Naive thymus-derived CD8-positive, alpha-beta T cell (primary cell): ENCODE results near the gene MAGEB1. TPM values are rescaled to one million over a fixed set of nuclear protein-coding genes. Genes with fewer than 3 reads are reported as not detected.

ENCODE experiments used
- ATAC-seq, 2 donors: fragments of 150-1000 bp; cut with Tn5 transposase in 1 of 2; sonication (Bioruptor Pico), chemical (Tn5 transposase) in 1 of 2; 1 replicate in 1 of 2; 2 replicates in 1 of 2; pipeline ENCODE4 v1.10.0; 2021; ENCODE audit warnings: mild to moderate bottlenecking in 2 of 2, moderate library complexity in 2 of 2
- POLR2A ChIA-PET: fragments of 350-600 bp; sonication (Branson Sonifier 250); formaldehyde crosslinking; loops from one replicate; lab custom pipeline; 2021; ENCODE audit warnings: antibody characterized with exemption; lab: Charles Lee
- DNase-seq, 10 donors: peaks; one replicate each; pipeline versions ENCODE4 v3.0.0 to v3.0.0-alpha.2; 2020 to 2022
- H3K27ac Mint-ChIP-seq, 10 donors: one replicate each; pipeline ENCODE4 v1.8.0; 2020 to 2022; ENCODE audit warnings: mild to moderate bottlenecking in 10 of 10, mixed read lengths in 10 of 10, moderate library complexity in 4 of 10, inconsistent platforms in 1 of 10
- H3K27me3 Mint-ChIP-seq, 5 donors: one replicate each; pipeline ENCODE4 v1.8.0; 2021 to 2022; ENCODE audit warnings: mixed read lengths in 5 of 5
- H3K36me3 Mint-ChIP-seq, 3 donors: one replicate each; pipeline ENCODE4 v1.8.0; 2020 to 2022; ENCODE audit warnings: mixed read lengths in 3 of 3, mild to moderate bottlenecking in 2 of 3, inconsistent platforms in 1 of 3
- H3K4me1 Mint-ChIP-seq, 4 donors: one replicate each; pipeline ENCODE4 v1.8.0; 2021 to 2022; ENCODE audit warnings: mixed read lengths in 4 of 4
- H3K4me3 Mint-ChIP-seq, 10 donors: one replicate each; pipeline ENCODE4 v1.8.0; 2020 to 2022; ENCODE audit warnings: mild to moderate bottlenecking in 10 of 10, mixed read lengths in 10 of 10, moderate library complexity in 6 of 10, inconsistent platforms in 1 of 10
- H3K9me3 Mint-ChIP-seq, 9 donors: one replicate each; pipeline ENCODE4 v1.8.0; 2020 to 2022; ENCODE audit warnings: mixed read lengths in 9 of 9, mild to moderate bottlenecking in 3 of 9, inconsistent platforms in 1 of 9, moderate library complexity in 1 of 9
- polyA plus RNA-seq, 3 donors: library from polyadenylated mRNA; unstranded; fragments of 300-500 nt; fragmentation: Illumina TruSeq; gene quantifications; one replicate each; pipeline ENCODE4 v1.2.3, GENCODE V29; 2021
- total RNA-seq, 8 experiments: library from RNA in 2 of 8; stranded (reverse) in 2 of 8; gene quantifications; one replicate each; pipeline ENCODE4 v1.2.3 and lab custom pipeline; 2021 to 2026

MAGEB1 gene
- total RNA-seq = not detected
- not detected for polyA plus RNA-seq
- 0 reads per million in 6 experiments for total RNA-seq (lab: John Stamatoyannopoulos, UW)

- POLR2A ChIA-PET = no interaction called here
- peaks cover 0 to 2% (median 0%) of the 10 kb centered on the region in 9 donors for H3K9me3 Mint-ChIP-seq
- ATAC-seq = no peak
- no peak within 1 kb of the TSS for H3K4me3 Mint-ChIP-seq
- DNase-seq = no peak
- no peaks in the 10 kb centered on the region for H3K4me1 Mint-ChIP-seq
- no peaks in the 10 kb centered on the region for H3K36me3 Mint-ChIP-seq
- no peaks in the 10 kb centered on the region for H3K27me3 Mint-ChIP-seq
- H3K27ac Mint-ChIP-seq = no peak within 1 kb of the TSS
Observed at GRCh38 chrX:30246769-30247489, at the start of gene MAGEB1. TSS of gene MAGEB1 (plus strand) at chrX:30247146. CDS start at chrX:30250494, 3,348 bp downstream.

- Mint-ChIP-seq H3K4me1 (no peaks in the 10 kb centered on the region), H3K27ac (no peak overlapping the region), H3K36me3 (no peaks in the 10 kb centered on the region), H3K27me3 (peaks cover 0 to 3% (median 0%) of the 10 kb centered on the region in 5 donors), H3K4me3 (no peak overlapping the region), H3K9me3 (no peaks in the 10 kb centered on the region)
- ATAC-seq = no peak
- POLR2A ChIA-PET = no interaction called here
- DNase-seq = no peak
Observed at GRCh38 chrX:30212172-30212571, 34.8 kb upstream of the MAGEB1 start.

- no peaks in the 10 kb centered on the region for H3K36me3 Mint-ChIP-seq
- DNase-seq (no peak), ATAC-seq (no peak)
- H3K9me3 Mint-ChIP-seq = no peaks in the 10 kb centered on the region
- H3K4me1 Mint-ChIP-seq = no peaks in the 10 kb centered on the region
- H3K27ac Mint-ChIP-seq = no peak within 1 kb of the TSS
- POLR2A ChIA-PET = no interaction called here
- peaks cover 0 to 3% (median 0%) of the 10 kb centered on the region in 5 donors for H3K27me3 Mint-ChIP-seq
- H3K4me3 Mint-ChIP-seq = peak within 1 kb of the TSS in 1 of 10 donors; percentile 55
Observed at GRCh38 chrX:30215357-30215843, 31.5 kb upstream of the MAGEB1 start, which contains the start of gene MAGEB2. TSS of gene MAGEB2 (plus strand) at chrX:30215563. CDS start at chrX:30218581, 3,018 bp downstream.

DNA sequence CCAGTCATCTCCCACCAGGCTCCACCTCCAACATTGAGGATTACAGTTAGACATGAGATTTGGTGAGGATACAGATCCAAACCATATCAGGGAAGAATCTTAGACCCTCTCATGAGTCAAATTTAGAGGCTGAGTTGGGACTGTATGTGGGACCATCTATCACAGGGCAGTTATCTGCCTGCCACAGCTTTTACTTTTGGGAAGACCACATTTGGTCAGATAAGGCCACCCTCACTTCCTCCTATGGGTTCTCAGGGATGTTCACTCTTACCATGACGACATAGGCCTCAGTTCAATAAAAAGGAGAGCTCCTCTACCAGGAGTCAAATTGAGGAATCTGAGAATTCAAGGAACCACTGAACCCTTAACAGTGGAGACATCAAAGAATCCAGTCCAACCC lies 29.5 kb upstream of the MAGEB1 start:
- DNase-seq = no peak
- H3K4me3 Mint-ChIP-seq = no peak overlapping the region
- H3K27ac Mint-ChIP-seq = no peak overlapping the region
- H3K4me1 Mint-ChIP-seq = no peaks in the 10 kb centered on the region
- H3K27me3 Mint-ChIP-seq = peaks cover 0 to under 1% (median 0%) of the 10 kb centered on the region in 5 donors
- H3K9me3 Mint-ChIP-seq = no peaks in the 10 kb centered on the region
- POLR2A ChIA-PET = no interaction called here
- H3K36me3 Mint-ChIP-seq = no peaks in the 10 kb centered on the region
- ATAC-seq = no peak

GRCh38 chrX:30219372-30219771 lies 27.6 kb upstream of the MAGEB1 start:
- no peaks in the 10 kb centered on the region for H3K36me3 Mint-ChIP-seq
- DNase-seq (no peak), ATAC-seq (no peak)
- no peaks in the 10 kb centered on the region for H3K27me3 Mint-ChIP-seq
- no peak overlapping the region for H3K4me3 Mint-ChIP-seq
- POLR2A ChIA-PET = no interaction called here
- no peak overlapping the region for H3K27ac Mint-ChIP-seq
- H3K9me3 Mint-ChIP-seq = no peaks in the 10 kb centered on the region
- H3K4me1 Mint-ChIP-seq = no peaks in the 10 kb centered on the region

DNA sequence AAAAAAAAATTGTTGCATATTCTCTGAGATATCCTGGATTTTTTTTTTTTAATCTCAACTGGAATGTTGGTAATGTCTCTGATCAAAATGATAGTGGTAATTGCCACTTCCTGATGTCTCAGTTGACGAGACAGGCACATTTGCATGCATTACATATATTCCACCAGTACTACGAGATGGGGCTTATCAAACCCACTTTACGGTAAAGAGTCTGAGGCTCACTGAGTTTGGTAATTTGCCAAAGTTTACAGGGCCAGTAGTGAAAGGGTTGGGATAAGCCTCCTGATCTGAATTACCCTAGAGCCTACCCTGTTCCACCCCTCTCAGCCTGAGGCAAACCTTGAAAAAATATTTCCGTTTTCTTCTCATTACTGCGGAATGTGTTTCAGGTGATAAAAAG lies 26.3 kb upstream of the MAGEB1 start:
- H3K27ac Mint-ChIP-seq = no peak overlapping the region
- no peaks in the 10 kb centered on the region for H3K9me3 Mint-ChIP-seq

DNA sequence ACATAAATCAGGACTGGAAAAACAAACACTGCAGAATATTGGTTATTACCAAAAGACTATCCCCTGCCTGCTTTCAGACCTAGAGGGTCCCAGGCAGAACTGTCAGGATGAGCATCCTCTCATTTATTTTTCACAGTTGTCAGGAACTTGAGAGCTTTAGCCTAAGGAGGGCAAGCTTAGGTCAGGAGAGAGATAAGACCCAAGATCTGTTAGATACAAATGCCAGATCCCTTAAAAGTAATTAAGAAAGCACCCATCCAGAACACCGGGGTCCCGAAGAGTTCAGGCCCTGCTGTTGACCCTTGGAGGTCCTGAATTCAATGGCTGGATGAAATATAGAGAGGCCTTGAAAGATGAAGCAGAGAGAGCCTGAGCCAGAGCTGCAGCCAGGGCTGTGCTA lies 22.4 kb upstream of the MAGEB1 start:
- Mint-ChIP-seq H3K4me3 (no peak overlapping the region), H3K4me1 (no peaks in the 10 kb centered on the region), H3K27ac (no peak overlapping the region), H3K36me3 (no peaks in the 10 kb centered on the region), H3K27me3 (no peaks in the 10 kb centered on the region), H3K9me3 (no peaks in the 10 kb centered on the region)
- POLR2A ChIA-PET = no interaction called here
- DNase-seq (no peak), ATAC-seq (no peak)

More for the DNA sequence above, 26.3 kb upstream of the MAGEB1 start:
- H3K36me3 Mint-ChIP-seq = no peaks in the 10 kb centered on the region
- no peak for ATAC-seq
- POLR2A ChIA-PET = no interaction called here
- no peaks in the 10 kb centered on the region for H3K4me1 Mint-ChIP-seq
- no peak overlapping the region for H3K4me3 Mint-ChIP-seq
- H3K27me3 Mint-ChIP-seq = no peaks in the 10 kb centered on the region
- DNase-seq = no peak

GRCh38 chrX:30228526-30228925 lies 18.4 kb upstream of the MAGEB1 start:
- POLR2A ChIA-PET = no interaction called here
- ATAC-seq (no peak), DNase-seq (no peak)
- Mint-ChIP-seq H3K4me1 (no peaks in the 10 kb centered on the region), H3K27ac (no peak overlapping the region), H3K4me3 (no peak overlapping the region), H3K9me3 (peaks cover 0 to 2% (median 0%) of the 10 kb centered on the region in 9 donors), H3K36me3 (no peaks in the 10 kb centered on the region), H3K27me3 (no peaks in the 10 kb centered on the region)

- H3K27me3 Mint-ChIP-seq = no peaks in the 10 kb centered on the region
- peaks cover 0 to 2% (median 0%) of the 10 kb centered on the region in 9 donors for H3K9me3 Mint-ChIP-seq
- no peaks in the 10 kb centered on the region for H3K4me1 Mint-ChIP-seq
- no peak within 1 kb of the TSS for H3K4me3 Mint-ChIP-seq
- ATAC-seq (no peak), DNase-seq (no peak)
- POLR2A ChIA-PET = no interaction called here
- H3K27ac Mint-ChIP-seq = no peak within 1 kb of the TSS
- H3K36me3 Mint-ChIP-seq = no peaks in the 10 kb centered on the region
Observed at GRCh38 chrX:30230395-30230794, 16.6 kb upstream of the MAGEB1 start, which contains the start of gene MAGEB3. TSS of gene MAGEB3 (plus strand) at chrX:30230657. CDS start at chrX:30235925, 5,268 bp downstream.

DNA sequence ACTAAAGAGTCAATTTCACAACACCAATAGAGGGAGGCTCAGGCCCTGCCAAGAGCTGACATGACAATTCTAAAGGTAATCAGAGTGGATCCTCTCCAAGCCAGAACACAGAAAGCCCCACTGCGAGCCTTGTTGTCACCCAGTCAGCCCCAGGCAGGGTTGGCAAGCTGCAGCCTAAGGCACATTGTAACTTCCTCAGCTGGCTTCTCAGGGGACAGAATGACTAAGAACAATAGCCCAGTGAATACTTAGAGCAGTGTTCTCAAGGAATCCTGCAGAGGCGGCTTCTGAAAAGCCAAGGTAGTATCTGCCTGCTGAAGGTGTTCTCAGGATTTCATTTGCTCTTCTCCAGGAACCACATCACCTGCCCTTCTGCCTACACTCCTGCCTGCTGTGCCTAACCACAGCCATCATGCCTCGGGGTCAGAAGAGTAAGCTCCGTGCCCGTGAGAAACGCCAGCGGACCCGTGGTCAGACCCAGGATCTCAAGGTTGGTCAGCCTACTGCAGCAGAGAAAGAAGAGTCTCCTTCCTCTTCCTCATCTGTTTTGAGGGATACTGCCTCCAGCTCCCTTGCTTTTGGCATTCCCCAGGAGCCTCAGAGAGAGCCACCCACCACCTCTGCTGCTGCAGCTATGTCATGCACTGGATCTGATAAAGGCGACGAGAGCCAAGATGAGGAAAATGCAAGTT lies 5.1 kb upstream of the MAGEB1 start, which contains the start of gene MAGEB4:
MAGEB4 (plus strand) TSS at position 277 of the 692 bp plus-strand sequence; CDS start at position 413, 136 bp downstream.
- H3K4me1 Mint-ChIP-seq = no peaks in the 10 kb centered on the region
- ATAC-seq (no peak), DNase-seq (no peak)
- H3K36me3 Mint-ChIP-seq = no peaks in the 10 kb centered on the region
- no peaks in the 10 kb centered on the region for H3K27me3 Mint-ChIP-seq
- no peaks in the 10 kb centered on the region for H3K9me3 Mint-ChIP-seq
- POLR2A ChIA-PET = no interaction called here
- H3K27ac Mint-ChIP-seq = no peak within 1 kb of the TSS
- no peak within 1 kb of the TSS for H3K4me3 Mint-ChIP-seq

- Mint-ChIP-seq H3K27ac (no peak overlapping the region), H3K27me3 (no peaks in the 10 kb centered on the region), H3K9me3 (peaks cover 0 to 2% (median 0%) of the 10 kb centered on the region in 9 donors), H3K4me3 (no peak overlapping the region), H3K36me3 (no peaks in the 10 kb centered on the region), H3K4me1 (no peaks in the 10 kb centered on the region)
- POLR2A ChIA-PET = no interaction called here
- DNase-seq (no peak), ATAC-seq (no peak)
Observed at GRCh38 chrX:30248854-30249253, 1.9 kb downstream of the MAGEB1 start.

GRCh38 chrX:30253257-30253656 lies 6.3 kb downstream of the MAGEB1 start:
- POLR2A ChIA-PET = no interaction called here
- Mint-ChIP-seq H3K36me3 (no peaks in the 10 kb centered on the region), H3K27me3 (no peaks in the 10 kb centered on the region), H3K4me1 (no peaks in the 10 kb centered on the region), H3K4me3 (no peak overlapping the region), H3K9me3 (peaks cover 0 to 12% (median 0%) of the 10 kb centered on the region in 9 donors), H3K27ac (no peak overlapping the region)
- DNase-seq = no peak
- ATAC-seq = no peak

- POLR2A ChIA-PET = no interaction called here
Observed at GRCh38 chrX:30259927-30260326, 13.0 kb downstream of the MAGEB1 start.

More at GRCh38 chrX:30259927-30260326, 13.0 kb downstream of the MAGEB1 start:
- no peak for DNase-seq
- H3K27me3 Mint-ChIP-seq = no peaks in the 10 kb centered on the region
- H3K27ac Mint-ChIP-seq = no peak overlapping the region
- no peak overlapping the region for H3K4me3 Mint-ChIP-seq
- H3K9me3 Mint-ChIP-seq = peaks cover 0 to 10% (median 0%) of the 10 kb centered on the region in 9 donors
- H3K4me1 Mint-ChIP-seq = no peaks in the 10 kb centered on the region
- H3K36me3 Mint-ChIP-seq = no peaks in the 10 kb centered on the region
- ATAC-seq = no peak
